WERI-Rb-1 (cell line): ENCODE measurements around the gene MSGN1.

ENCODE experiments used
- DNase-seq: peaks from one replicate; pipeline ENCODE4 v3.0.0-alpha.2; 2020
- H3K27ac ChIP-seq: fragments of 250-450 bp; sonication (Bioruptor Pico); 2 replicates; pipeline ENCODE4 v1.5.1; 2020; ENCODE audit warnings: mild to moderate bottlenecking, moderate library complexity
- H3K27me3 ChIP-seq: fragments of 250-450 bp; sonication (Bioruptor Pico); 2 replicates; pipeline ENCODE4 v1.5.1; 2021; ENCODE audit warnings: mild to moderate bottlenecking, low read depth, moderate library complexity; ENCODE audit not compliant: insufficient read depth, severe bottlenecking
- H3K36me3 ChIP-seq: fragments of 250-450 bp; sonication (Bioruptor Pico); 2 replicates; pipeline ENCODE4 v1.5.1; 2020; ENCODE audit warnings: mild to moderate bottlenecking, moderate library complexity
- H3K4me3 ChIP-seq: 2 replicates; pipeline ENCODE4 v1.5.1; 2011; ENCODE audit warnings: low read depth, mild to moderate bottlenecking, control low read depth, low read length
- H3K9me3 ChIP-seq: fragments of 250-450 bp; sonication (Bioruptor Pico); 2 replicates; pipeline ENCODE4 v1.5.1; 2021; ENCODE audit warnings: mild to moderate bottlenecking, moderate library complexity; ENCODE audit not compliant: severe bottlenecking
- CTCF ChIP-seq: IDR thresholded peaks from 2 replicates; pipeline ENCODE4 v1.5.1; 2011; ENCODE audit warnings: low read depth, mild to moderate bottlenecking, control low read depth, inconsistent platforms, low read length

MSGN1 gene

GRCh38 chr2:17781482-17781881 lies 34.8 kb upstream of the MSGN1 start:
- Histone ChIP-seq H3K4me3 (no peak overlapping the region), H3K9me3 (no peaks in the 10 kb centered on the region), H3K27ac (no peak overlapping the region), H3K36me3 (peaks cover 45% of the 10 kb centered on the region), H3K27me3 (no peaks in the 10 kb centered on the region)
- DNase-seq: no peak
- no peak for TF ChIP-seq CTCF

GRCh38 chr2:17786727-17787126 lies 29.5 kb upstream of the MSGN1 start:
- Histone ChIP-seq H3K36me3 (peaks cover 11% of the 10 kb centered on the region), H3K27ac (no peak overlapping the region), H3K27me3 (no peaks in the 10 kb centered on the region), H3K4me3 (no peak overlapping the region), H3K9me3 (no peaks in the 10 kb centered on the region)
- TF ChIP-seq CTCF: no peak
- no peak for DNase-seq

- no peak for DNase-seq
- TF ChIP-seq CTCF: no peak
- Histone ChIP-seq H3K36me3 (no peaks in the 10 kb centered on the region), H3K27me3 (no peaks in the 10 kb centered on the region), H3K9me3 (no peaks in the 10 kb centered on the region), H3K27ac (peak overlapping the region; percentile 43), H3K4me3 (no peak overlapping the region)
Observed at GRCh38 chr2:17788773-17789172, 27.5 kb upstream of the MSGN1 start.

GRCh38 chr2:17790536-17790935 lies 25.7 kb upstream of the MSGN1 start:
- TF ChIP-seq CTCF: no peak
- Histone ChIP-seq H3K4me3 (no peak overlapping the region), H3K27ac (no peak overlapping the region), H3K27me3 (no peaks in the 10 kb centered on the region), H3K9me3 (no peaks in the 10 kb centered on the region), H3K36me3 (no peaks in the 10 kb centered on the region)
- no peak for DNase-seq

- Histone ChIP-seq H3K4me3 (no peak overlapping the region), H3K27ac (no peak overlapping the region), H3K27me3 (no peaks in the 10 kb centered on the region), H3K36me3 (no peaks in the 10 kb centered on the region), H3K9me3 (no peaks in the 10 kb centered on the region)
- DNase-seq: no peak
- TF ChIP-seq CTCF: no peak
Observed at GRCh38 chr2:17791121-17791816, 25.0 kb upstream of the MSGN1 start.

- H3K4me3 ChIP-seq: no peak overlapping the region
- no peaks in the 10 kb centered on the region for H3K27me3 ChIP-seq
- DNase-seq: no peak
- no peak overlapping the region for H3K27ac ChIP-seq
- no peaks in the 10 kb centered on the region for H3K36me3 ChIP-seq
- no peaks in the 10 kb centered on the region for H3K9me3 ChIP-seq
- no peak for TF ChIP-seq CTCF
Observed at GRCh38 chr2:17791817-17792130, 24.5 kb upstream of the MSGN1 start.
